ENCODE data around the gene NDUFB5. TPM values are rescaled to one million over a fixed set of nuclear protein-coding genes. Genes with fewer than 3 reads are reported as not detected.

NDUFB5 gene
- total and polyA plus RNA-seq, 10 of the 15 experiments (the other 5 are each of a cell fraction or from before 2014, with no cell fraction given): 82.0 to 320 (median 126) TPM

DNA sequence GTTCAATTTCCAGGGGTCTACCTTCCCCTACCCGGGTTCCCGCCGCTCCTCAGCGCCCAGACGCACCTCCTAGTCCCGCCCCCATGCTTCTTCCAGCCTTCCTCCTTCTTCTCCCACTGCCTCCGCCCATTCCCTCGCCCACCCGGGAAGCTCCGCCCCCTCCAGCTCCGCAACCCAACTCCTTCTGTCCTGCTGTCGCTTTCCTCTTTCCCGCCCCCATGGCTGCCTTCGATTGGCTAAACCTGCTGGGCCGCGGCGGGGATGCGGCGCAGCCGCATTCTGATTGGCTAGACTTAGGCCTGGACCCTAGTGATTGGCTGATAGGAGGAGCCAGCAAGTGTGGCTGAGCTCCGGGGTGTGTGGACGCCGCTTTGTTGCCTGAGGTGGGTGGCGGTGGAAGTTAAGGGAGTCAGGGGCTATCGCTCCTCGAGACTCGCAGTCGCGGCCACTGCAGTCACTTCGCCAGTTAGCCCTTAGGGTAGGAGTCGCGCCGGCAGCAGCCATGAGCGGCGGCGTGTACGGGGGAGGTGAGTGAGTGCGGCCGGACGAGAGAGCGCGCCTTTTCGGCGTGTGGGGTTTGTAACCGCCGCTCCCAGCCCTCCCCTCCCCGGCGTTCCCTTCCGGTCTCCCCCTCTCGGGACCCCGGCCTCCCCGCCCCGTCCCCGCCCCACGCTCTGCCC is 41.9 kb upstream of the NDUFB5 start, which contains the start of gene ACTL6A (continued):
- TF ChIP-seq CUX1 (IDR thresholded peaks at IDR 0.05; ENCODE audit: insufficient replicate concordance, low read depth, low read length) (no peak), RUNX3 (IDR thresholded peaks at IDR 0.05; ENCODE audit: low read length) (peak; percentile 58), BACH1 (IDR thresholded peaks at IDR 0.05; ENCODE audit: borderline replicate concordance) (peak; percentile 61; the same call in 1 of the 2 replicates), CHD2 (IDR thresholded peaks at IDR 0.05; ENCODE audit: borderline replicate concordance, low read depth, low read length) (peak; percentile 97), SUZ12 (IDR thresholded peaks at IDR 0.05; ENCODE audit: unreplicated experiment) (no peak), GABPA (IDR thresholded peaks at IDR 0.05; ENCODE audit: low read depth) (peak; percentile 55; the same call in 1 of the 2 replicates), EED (IDR thresholded peaks at IDR 0.05; ENCODE audit: low read depth) (peak; percentile 88), IRF4 (IDR thresholded peaks at IDR 0.05; ENCODE audit: low read depth, low read length) (no peak), YBX1 (IDR thresholded peaks at IDR 0.05) (no peak), GATAD2B (conservative IDR thresholded peaks at IDR 0.05; ENCODE audit: low read depth) (0 out of 2 replicates have a peak, but pooled peaks have one; percentile 9), ZNF207 (IDR thresholded peaks at IDR 0.05; ENCODE audit: borderline replicate concordance) (peak; percentile 73; the same call in 1 of the 2 replicates), EP300 (IDR thresholded peaks at IDR 0.05; ENCODE audit: borderline replicate concordance in 1 of 2, control insufficient read depth in 1 of 2, low read depth in 2 of 2, low read length in 2 of 2) (0 out of 4 replicates have a peak, but pooled peaks of 1 of the 2 experiments have one; percentile 9), SREBF1 (IDR thresholded peaks at IDR 0.05; ENCODE audit: low read length) (no peak), ZNF384 (IDR thresholded peaks at IDR 0.05; ENCODE audit: borderline replicate concordance, low read depth, low read length) (no peak), SIX5 (IDR thresholded peaks at IDR 0.05; ENCODE audit: low read depth, low read length, severe bottlenecking) (no peak), NFIC (IDR thresholded peaks at IDR 0.05; ENCODE audit: low read depth, low read length) (no peak), ZSCAN29 (IDR thresholded peaks at IDR 0.05) (no peak), ZZZ3 (IDR thresholded peaks at IDR 0.05; ENCODE audit: control insufficient read depth, insufficient read length, low read depth) (no peak), RBBP5 (conservative IDR thresholded peaks at IDR 0.05) (no peak), LARP7 (IDR thresholded peaks at IDR 0.05) (no peak), TCF12 (IDR thresholded peaks at IDR 0.05; ENCODE audit: low read depth, low read length) (0 out of 2 replicates have a peak, but pooled peaks have one; percentile 16), NR2C2 (IDR thresholded peaks at IDR 0.05; ENCODE audit: borderline replicate concordance, control insufficient read depth, insufficient read length, low read depth) (no peak), TCF7 (IDR thresholded peaks at IDR 0.05; ENCODE audit: borderline replicate concordance) (no peak)
- TF ChIP-seq, protein P1, sequence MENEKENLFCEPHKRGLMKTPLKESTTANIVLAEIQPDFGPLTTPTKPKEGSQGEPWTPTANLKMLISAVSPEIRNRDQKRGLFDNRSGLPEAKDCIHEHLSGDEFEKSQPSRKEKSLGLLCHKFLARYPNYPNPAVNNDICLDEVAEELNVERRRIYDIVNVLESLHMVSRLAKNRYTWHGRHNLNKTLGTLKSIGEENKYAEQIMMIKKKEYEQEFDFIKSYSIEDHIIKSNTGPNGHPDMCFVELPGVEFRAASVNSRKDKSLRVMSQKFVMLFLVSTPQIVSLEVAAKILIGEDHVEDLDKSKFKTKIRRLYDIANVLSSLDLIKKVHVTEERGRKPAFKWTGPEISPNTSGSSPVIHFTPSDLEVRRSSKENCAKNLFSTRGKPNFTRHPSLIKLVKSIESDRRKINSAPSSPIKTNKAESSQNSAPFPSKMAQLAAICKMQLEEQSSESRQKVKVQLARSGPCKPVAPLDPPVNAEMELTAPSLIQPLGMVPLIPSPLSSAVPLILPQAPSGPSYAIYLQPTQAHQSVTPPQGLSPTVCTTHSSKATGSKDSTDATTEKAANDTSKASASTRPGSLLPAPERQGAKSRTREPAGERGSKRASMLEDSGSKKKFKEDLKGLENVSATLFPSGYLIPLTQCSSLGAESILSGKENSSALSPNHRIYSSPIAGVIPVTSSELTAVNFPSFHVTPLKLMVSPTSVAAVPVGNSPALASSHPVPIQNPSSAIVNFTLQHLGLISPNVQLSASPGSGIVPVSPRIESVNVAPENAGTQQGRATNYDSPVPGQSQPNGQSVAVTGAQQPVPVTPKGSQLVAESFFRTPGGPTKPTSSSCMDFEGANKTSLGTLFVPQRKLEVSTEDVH (IDR thresholded peaks at IDR 0.05; ENCODE audit: low read depth, partially characterized antibody): peak; percentile 33
